GM04504 (cell line): ENCODE data around the gene GPR176.

ENCODE experiments used
- DNase-seq: peaks from one replicate; pipeline ENCODE4 v3.0.0-alpha.2; 2012; ENCODE audit warnings: low read depth

Gene GPR176

DNA sequence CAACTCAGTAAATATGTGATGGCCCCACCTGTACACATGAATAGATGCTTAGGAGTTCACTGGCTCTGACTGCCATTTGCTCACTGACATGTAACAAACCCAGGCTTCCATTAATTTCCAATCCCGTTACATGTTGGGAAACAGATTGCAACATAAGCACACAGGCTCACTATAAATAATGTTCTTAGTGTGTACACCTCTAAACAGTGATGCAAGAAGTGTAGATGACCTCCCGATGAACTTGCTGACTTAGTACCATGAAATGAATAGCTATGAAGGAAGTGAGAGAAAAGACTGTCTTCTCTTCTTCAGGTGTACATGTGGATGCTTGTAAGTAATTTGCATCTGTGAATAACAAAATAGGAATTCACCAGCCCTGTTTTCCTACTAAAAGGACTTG, 116.0 kb downstream of the GPR176 start:
- DNase-seq = no peak

DNA sequence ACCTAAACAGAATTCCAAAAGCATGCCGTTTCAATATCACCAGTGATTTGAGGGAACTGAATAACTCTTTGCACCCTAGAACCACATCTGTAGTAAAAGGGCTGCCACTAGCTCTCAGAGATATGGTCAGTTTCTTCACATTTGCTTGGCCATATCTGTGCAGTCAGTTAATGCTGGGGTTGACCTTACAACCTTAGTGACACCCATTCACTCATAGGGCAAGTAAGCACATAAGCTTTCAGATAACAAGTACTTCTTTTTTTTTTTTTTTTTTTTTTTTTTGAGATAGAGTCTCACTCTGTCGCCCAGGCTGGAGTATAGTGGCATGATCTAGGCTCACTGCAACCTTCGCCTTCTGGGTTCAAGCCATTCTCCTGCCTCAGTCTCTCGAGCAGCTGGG, 117.0 kb downstream of the GPR176 start:
- no peak for DNase-seq

DNA sequence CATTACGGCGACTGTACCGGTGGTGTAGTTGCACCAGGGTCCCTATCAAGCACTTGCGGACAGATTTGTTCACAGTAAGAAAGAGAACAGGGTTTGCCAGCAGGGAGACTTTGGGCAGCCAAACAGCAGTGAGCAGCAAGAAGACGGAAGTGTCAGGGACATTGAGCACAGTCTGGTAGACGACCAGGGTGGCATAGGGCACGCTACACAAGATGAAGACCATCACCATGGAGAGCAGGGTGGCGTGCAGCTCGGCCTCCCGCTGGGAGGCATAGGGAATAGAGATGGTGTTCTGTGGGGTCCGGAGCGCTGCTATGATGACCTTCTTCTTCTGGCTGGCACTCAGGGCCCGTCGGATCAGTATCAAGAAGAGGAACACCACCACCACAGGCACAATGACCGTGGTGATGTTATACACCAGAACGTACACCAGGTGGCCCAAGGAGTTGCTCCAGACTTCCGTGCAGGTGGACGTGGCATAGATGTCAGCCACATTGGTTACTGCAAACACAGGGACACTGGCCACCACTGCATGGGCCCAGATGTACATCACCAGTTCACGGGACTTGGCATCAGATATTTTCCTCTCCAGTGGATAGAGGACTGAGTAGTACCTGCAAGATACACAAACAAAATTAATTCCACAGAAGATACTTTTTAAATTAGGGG, 118.3 kb downstream of the GPR176 start:
- no peak for DNase-seq

DNA sequence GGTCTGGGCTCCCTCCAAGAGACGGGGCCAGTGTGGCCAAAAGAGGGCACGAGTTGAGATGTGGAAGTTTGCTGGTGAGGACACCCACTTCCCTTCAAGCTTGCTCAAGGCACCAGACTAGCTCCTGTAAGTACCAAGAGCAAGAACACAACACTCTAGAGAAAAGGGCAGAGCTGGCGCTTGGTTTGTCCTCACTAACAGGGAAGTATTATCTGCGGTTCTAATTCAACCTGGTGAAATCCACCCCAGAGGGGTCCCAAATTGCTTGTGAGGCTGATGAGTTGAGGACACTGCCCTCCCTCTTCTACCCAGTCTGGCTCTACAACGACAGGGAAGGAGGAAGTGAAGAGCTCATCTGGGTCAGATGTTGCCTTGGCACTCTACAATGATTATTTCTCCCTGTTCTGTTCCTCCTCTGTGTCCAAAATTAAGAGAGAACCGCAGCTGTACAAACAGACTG, 120.5 kb downstream of the GPR176 start:
- no peak for DNase-seq

DNA sequence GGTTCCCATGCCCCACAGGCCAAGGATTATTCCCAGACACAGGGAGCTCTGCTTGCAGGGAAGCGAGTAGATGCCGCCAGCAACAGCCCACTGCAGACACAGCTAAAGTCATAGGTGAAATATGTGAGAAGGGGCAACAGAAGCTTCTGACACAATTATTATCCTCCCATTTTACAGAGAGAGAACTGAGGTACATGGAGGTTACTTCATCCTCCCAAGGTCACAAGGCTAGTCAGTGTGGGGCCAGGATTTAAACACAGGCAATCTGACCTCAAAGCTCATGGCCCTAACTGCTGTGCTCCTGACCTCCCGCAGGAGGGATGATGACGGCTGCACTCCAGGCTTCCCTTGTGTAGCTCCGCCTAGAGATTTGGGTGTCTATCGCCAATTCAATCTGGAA, 121.7 kb downstream of the GPR176 start:
- DNase-seq = no peak

DNA sequence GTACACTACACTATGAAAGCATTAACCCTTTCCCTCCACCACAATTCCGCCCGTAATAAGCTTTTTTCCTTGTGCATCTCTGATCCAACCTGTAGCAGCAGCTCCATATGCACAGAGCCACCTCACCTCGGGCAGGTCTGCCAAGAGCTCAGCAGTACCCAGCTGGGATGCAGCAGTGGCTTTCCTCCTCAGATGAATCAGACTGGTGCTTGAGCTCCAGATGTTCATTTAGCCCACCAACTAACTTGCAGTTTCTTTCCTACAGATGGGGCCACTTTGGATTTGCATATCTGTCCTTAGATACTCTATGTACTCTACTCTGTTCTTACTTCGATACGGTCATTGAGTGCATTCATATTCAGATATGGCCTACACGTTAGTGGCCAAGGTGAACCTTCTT, 122.7 kb downstream of the GPR176 start:
- DNase-seq = no peak

DNA sequence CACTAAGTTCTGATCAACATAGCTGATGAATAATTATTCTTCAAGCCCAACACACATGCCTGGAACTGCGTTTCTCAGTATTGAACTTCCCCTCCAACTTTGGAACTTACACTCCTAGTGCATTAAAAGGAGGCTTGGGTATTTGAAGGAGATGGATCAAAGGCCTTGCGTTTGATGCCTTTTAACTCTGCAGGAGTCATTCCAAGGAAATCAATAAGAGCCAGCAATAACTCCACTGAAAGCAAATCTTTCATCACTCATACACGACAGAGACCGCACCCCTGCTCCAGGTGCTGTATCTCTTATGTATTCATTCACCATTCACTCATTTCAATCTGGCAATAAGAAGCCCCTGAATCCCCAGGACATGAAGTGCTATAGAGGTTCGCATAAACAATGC, 123.5 kb downstream of the GPR176 start:
- DNase-seq = no peak

DNA sequence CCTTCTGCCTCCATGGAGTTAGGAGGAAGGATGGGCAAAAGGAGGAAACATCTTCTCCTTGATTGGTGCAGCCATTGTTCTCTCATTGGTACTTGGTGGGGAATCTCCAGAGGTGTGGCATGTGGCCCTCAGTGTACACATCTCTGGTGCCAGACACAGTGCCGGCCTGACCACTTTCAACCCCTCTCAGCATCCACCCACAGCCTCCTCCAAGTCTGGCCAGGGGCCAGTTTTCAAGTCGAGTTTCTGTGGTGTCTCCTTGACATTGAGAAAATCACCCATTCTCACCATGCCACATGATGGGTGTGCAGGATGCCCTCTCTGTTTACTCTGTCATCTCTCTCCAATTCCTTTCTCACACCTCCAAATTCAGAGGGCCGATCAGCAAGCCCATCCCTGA, 124.6 kb downstream of the GPR176 start:
- no peak for DNase-seq

DNA sequence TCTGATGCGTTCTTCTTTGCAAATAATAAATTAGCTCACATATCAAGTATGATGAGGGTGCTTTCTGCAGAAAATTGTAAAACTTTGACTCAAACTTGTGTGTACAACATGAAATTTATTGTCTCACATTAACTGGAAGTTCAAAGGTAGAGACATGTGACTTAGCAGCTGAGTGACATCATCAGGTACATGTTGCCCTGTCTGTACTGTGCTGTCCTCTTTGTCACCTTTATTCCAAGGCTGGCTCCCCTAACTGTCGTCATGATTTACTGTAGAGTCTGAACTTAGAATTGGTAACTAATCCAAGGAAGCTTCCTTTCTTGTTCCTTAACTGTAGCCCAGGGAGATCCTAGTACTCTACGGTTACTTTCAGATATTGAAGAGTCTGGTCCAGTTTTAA, 125.1 kb downstream of the GPR176 start:
- DNase-seq = no peak

DNA sequence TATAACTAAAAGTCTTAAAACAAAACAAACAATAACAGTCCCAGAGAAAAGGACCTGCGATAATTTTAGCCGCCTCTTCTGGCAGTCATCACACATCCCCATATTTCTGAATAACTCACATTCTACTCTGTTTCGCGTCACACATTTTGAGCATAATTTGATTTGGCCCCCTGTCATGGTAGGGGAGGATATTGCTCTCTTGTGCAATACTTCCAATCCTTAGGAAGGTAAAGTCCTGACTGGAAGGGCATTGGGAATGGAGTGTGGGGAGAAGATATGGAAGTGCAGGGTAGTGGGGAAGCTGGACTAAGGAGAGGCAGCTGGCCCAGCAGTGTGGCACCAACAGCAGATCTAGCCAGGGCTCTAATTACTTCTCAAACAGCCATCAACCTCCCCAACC, 126.1 kb downstream of the GPR176 start:
- DNase-seq = no peak

DNA sequence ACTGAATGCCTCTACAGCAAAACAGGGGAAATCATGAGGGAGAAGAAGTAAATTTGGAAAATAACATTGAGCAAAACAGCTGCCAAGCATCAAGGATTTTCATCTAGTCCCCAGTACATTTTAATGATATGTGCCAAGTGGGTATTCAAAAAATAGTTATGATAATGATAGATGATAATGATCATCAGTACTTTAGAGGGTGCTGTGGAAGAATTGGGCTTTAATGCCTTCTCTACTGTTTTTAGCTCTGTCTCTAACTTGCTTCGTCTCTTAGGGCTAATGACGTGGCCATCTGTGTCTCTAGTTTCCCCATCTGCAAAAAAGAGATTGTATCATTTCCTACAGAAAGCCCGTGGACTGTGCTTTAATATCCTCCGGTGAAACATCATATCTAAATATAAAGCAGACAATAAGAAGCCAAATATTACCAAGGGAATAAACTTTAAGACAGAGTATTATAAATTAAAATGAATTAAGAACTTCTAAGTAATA, 127.2 kb downstream of the GPR176 start:
- DNase-seq = no peak

DNA sequence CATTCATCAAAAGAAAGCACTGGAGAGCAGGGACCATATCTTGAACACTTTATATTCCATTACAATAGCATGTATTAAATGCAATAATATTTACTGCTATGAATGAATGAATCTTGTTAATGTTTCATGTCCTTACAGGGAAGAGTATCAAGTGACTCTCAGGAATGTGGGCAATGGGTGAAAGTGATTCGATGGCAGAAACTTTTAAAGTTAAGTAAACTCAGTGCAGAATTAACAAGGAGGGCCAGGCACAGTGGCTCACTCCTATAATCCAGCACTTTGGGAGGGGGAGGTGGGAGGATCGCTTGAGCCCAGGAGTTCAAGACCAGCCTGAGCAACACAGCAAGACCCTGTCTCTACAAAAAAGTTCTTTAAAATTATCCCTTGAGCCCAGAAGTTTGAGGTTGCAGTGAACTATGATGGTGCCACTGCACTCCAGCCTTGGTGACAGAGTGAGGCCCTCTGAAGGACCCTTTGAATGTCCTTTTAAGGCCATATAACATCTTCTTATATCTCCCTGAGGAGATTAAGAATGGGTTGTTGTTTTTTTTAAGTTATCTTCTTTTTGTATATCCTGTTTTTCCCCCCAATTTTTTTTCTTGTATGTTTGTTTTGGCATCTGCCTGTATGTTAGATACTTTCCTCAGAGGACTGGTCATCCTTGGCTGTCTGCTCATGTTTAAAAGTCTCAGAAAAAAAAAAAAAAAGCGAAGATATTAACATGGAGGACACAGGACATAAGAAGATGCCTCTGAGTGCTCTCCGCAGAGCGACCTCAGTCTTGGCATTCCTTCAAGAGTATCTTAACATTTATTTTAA, 127.8 kb downstream of the GPR176 start:
- no peak for DNase-seq

DNA sequence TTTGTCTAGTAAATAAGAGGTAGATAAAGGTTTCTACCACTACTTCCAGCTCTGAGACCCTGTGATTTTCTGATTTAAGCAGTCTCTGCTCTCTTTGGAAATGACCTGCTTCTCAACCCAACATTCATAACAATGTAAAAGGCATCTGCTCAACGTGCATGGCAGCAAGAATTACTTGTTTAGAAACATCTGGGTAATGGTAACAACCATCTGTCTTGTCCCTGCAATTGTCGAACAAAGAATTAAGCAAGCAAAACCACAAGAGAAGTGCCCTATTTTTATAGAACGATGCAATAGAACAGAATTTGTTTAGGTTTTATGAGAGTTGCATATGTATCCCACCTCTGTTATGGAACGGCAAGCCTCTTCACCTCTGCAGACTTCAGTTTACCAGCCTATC, 130.3 kb downstream of the GPR176 start:
- no peak for DNase-seq

DNA sequence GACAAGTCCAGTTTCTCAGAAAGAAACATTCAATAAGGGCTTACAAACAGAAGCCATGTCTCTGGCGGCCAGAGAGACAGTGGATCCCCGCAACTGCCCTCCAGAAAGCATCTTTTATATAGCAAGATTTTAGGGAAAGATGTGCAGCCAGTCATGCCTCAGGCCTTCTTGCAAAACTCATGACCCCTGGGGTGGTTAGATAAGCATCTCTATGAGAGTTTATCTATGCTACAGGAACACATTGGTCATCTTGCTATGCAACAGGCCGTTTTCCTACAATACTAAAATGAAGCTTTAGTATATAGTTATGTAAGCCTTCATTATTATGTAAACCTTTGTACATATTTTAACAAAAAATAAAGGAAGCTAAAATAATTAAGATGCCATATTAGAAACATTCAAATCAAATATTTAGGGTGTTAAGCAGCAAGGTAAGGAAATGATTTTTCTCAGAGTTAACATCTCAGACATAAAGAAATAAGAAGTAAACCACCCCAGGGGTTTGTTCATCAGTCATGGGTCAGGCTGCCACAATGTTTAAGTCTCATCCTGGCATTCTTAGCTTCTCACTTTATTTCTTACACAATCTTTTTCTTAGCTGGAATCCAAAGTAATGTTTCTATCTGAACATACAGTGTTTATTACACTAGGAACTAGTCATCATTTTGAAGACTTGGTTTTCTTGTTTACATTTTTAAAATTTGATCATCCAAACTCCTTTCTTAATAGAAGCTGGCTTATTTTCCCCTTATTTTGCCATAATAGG, 131.1 kb downstream of the GPR176 start:
- DNase-seq = no peak

DNA sequence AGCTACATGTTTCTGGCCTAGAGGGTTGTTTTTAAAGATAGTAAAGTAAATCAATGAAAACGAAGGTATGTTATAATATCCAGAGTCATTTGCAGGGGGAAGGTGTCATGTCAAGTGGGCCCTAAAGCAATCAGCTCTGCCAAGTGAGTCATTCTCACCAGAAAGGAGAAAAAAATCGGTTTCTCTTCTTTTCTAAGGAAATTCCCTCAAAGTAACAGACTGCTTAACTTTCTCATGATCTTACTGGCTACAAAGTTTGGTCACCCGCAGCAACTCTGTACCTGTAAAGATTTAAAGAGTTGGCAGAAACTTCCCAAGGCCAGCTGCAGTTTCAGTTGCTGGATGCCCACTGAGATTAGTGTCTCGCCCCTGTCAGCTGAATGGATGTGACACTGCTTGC, 132.0 kb downstream of the GPR176 start:
- no peak for DNase-seq

DNA sequence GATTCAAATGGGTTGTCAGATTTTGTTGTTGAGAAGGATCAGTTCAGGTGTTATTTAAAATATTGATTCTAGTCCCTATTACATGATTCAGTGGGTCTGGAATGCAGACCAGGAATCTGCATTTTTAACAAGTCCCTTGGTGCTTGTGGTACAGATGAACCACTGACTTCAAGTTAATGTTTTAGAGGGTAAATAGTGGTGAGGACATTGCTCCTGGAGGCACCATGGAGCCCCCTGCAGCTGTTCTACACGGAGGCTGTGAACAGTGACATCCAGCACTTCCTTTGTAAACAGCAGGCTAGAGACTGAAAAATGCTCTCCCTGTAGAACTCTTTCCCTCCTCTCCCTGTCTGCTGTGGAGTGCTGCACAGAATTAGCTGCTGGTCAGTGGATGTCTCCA, 132.6 kb downstream of the GPR176 start:
- DNase-seq = no peak

DNA sequence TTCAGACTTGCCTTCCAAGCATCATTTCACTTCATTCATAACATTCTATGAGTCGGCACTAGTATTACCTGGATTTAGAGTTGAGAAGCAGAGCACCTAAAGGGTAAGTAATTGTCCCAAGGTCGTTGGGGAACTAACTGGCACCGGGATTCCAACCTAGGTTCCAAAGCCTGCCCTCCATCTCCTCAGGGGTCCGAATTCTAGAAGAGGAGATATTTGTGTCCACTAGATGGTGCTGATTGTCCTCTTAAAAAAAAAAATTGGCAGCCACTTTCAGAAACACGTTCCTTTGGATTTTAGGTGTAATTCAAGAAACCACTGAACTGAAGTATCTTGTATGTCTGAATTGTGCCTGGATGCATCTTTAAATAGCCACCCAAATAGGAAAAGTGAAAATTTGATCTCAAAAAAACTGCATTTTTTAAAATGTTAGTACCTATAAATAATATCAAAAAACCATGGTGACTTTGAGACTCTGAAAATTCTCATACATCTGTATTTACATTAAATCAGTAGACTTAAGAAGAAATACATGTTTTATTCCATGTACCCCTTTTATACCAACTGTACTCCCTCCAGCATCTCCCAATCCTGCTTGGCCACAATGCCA, 133.5 kb downstream of the GPR176 start:
- DNase-seq = no peak

DNA sequence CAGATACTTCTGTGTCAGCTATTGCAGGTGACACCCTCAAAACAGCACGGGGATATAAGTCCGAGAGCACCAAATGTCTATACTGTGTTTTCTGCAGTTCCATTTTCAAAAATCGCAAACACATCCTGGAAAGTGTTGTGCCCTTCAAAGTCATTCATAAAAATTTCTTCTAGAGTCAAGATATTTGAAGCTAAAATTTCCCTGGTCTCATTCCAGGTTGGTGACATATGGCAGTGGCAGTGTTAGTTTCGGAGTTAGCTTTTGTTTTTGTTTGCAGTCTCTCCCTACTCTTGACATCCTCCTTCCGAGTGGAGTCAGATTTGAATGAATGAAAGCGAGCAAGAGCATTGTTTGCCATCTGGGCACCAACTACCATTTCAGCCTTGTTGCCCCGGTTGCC, 134.2 kb downstream of the GPR176 start:
- DNase-seq = no peak

DNA sequence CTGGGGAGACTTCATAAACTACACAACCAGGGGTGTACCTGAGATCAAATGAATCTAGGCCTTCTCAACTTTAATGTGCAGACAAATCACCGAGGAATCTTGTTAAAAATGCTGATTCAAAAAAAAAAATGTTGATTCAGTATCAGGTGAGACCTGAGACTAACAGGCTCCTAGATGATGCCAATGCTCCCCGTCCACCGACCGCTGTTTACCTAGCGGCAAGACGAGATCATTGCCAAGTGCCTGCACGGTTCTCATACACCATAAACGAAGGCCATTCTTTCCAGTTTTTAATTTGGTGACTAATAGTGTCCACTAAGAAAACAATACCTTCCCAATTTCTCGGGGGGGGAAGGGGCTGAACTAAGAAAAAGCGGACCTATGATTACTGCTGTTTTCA, 134.9 kb downstream of the GPR176 start:
- DNase-seq = no peak

DNA sequence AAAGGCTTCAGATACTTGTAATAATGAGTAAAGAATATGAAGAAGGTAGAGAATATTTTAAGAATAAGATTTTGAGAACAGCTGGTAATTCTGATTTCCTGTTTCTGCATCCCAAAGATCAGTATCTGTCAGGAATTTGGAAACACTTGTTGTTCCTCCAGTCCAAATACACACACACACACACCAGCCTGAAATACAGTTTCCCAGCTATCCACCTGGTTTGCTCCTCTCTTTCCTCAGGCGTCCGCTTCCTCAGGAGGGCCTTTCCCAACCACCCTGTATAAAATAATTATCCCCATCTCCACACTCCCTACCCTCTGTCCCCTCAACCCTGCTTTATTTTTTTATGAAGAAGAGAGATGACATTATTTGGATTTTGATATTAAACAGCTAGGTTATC, 135.4 kb downstream of the GPR176 start:
- no peak for DNase-seq

DNA sequence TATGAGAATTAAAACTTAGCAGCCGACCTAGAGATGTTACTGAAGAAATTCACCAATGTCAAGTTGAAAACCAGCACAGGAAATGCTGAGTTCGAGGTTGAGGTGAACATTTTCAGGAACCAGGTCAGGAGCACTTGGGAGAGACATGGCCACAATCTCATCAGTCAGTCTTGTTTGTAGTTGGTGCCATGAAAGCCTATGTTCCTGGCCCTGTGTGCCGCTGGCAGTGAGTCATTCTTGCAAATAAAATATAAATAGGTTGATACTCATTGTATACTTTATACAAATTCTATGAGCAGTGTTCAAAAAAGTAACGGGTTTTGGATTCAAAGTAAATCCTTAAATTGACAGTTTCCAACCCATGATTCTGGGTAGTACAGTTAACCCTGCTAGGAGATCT, 135.9 kb downstream of the GPR176 start:
- DNase-seq = no peak

DNA sequence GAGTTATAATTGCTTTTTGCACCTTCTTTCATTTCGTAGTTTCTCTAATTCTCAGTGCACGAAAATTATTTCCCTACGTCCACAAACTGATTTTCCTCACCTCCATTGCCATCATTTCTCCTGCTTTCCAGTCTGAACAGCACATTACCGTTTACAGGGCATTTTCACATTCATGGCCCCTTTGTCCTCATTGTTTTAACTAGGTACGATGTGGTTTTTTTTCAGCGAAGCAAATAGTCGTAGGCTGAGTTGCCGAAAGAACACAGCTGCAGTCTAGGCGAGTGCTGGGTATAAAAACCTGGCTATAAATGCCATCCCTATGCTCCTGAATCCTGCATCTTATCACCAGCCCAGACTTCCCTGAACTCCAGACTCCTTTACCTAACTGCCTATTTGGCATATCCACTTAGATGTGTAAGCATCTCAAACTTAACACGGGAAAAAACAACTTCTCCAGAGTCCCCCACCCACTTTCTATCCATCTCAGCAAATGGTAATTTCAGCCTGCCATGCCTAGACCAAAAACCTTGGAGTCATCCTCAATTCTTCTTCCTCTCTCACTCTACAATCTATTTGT, 136.7 kb downstream of the GPR176 start:
- no peak for DNase-seq
